Natural killer cell (primary cell): ENCODE measurements around the gene SERPINA3. TPM values are rescaled to one million over a fixed set of nuclear protein-coding genes. Genes with fewer than 3 reads are reported as not detected.
"Not testable (repeated sequence)": the region's sequence is repeated elsewhere in the genome, so short reads cannot be mapped to it uniquely, and the experiment has no call there.

Source experiments
- ATAC-seq, 3 donors: fragments of 150-1000 bp in 2 of 3; fragments of 200-7000 bp in 1 of 3; cut with Tn5 transposase; 1 replicate in 1 of 3; 2 replicates in 2 of 3; pipeline ENCODE4 v1.10.0; 2021; ENCODE audit warnings: mild to moderate bottlenecking in 2 of 3, moderate library complexity in 2 of 3
- DNase-seq, 2 donors: peaks; one replicate each; pipeline versions ENCODE4 v3.0.0 to v3.0.0-alpha.2; 2013 to 2021; ENCODE audit warnings: mixed read lengths in 1 of 2
- H3K27ac ChIP-seq: one replicate; pipeline ENCODE4 v1.5.1; 2013; ENCODE audit warnings: mild to moderate bottlenecking, low read length
- H3K27me3 ChIP-seq: one replicate; pipeline ENCODE4 v1.6.1; 2013; ENCODE audit warnings: low read length; ENCODE audit not compliant: control insufficient read depth, insufficient read depth
- H3K36me3 ChIP-seq: one replicate; pipeline ENCODE4 v1.6.1; 2013; ENCODE audit warnings: low read length; ENCODE audit not compliant: control insufficient read depth, insufficient read depth
- H3K4me1 ChIP-seq: one replicate; pipeline ENCODE4 v1.6.1; 2013; ENCODE audit warnings: low read length; ENCODE audit not compliant: control insufficient read depth, insufficient read depth
- H3K4me3 ChIP-seq: one replicate; pipeline ENCODE4 v1.5.1; 2013; ENCODE audit warnings: low read length
- H3K9me3 ChIP-seq: one replicate; pipeline ENCODE4 v1.6.1; 2013; ENCODE audit warnings: low read length; ENCODE audit not compliant: control insufficient read depth, insufficient read depth
- H3K27ac Mint-ChIP-seq, 2 donors: one replicate each; pipeline ENCODE4 v1.8.0; 2022; ENCODE audit warnings: mild to moderate bottlenecking in 2 of 2, mixed read lengths in 2 of 2, moderate library complexity in 1 of 2
- H3K27me3 Mint-ChIP-seq, 2 donors: one replicate each; pipeline ENCODE4 v1.8.0; 2022; ENCODE audit warnings: low read depth in 2 of 2, mixed read lengths in 2 of 2
- H3K36me3 Mint-ChIP-seq: one replicate; pipeline ENCODE4 v1.8.0; 2022; ENCODE audit warnings: mixed read lengths
- H3K4me1 Mint-ChIP-seq, 2 donors: one replicate each; pipeline ENCODE4 v1.8.0; 2022; ENCODE audit warnings: mixed read lengths in 2 of 2
- H3K4me3 Mint-ChIP-seq: one replicate; pipeline ENCODE4 v1.8.0; 2022; ENCODE audit warnings: mild to moderate bottlenecking, moderate library complexity, mixed read lengths
- H3K9me3 Mint-ChIP-seq, 2 donors: one replicate each; pipeline ENCODE4 v1.8.0; 2022; ENCODE audit warnings: mixed read lengths in 2 of 2
- WGBS: methylation state at CpG from one replicate; pipeline ENCODE4 v1.1.7; 2013; ENCODE audit warnings: missing lambda C conversion rate; ENCODE audit not compliant: insufficient coverage; 5-methylcytosine and 5-hydroxymethylcytosine counted together
- intact Hi-C: fragments of 100-400 bp; cut with micrococcal nuclease; formaldehyde crosslinking; loops from one replicate; pipeline ENCODE4 v1.14.2; 2022
- total RNA-seq, 4 donors: library from RNA; stranded (reverse); fragments of 120-200 nt in 1 of 4; gene quantifications; one replicate each; pipeline versions ENCODE4 v1.2.3 to v1.2.4, GENCODE V29; 2013 to 2022
- TF ChIP-seq, protein P1 (sequence below): fragments of 200-600 bp; IDR thresholded peaks from one replicate; pipeline ENCODE4 v1.8.0; 2022; ENCODE audit warnings: antibody characterized with exemption

SERPINA3 gene
- total RNA-seq, 3 donors from 2014 or later (not counting 1 experiment from before 2014, with no cell fraction given): not detected

DNA sequence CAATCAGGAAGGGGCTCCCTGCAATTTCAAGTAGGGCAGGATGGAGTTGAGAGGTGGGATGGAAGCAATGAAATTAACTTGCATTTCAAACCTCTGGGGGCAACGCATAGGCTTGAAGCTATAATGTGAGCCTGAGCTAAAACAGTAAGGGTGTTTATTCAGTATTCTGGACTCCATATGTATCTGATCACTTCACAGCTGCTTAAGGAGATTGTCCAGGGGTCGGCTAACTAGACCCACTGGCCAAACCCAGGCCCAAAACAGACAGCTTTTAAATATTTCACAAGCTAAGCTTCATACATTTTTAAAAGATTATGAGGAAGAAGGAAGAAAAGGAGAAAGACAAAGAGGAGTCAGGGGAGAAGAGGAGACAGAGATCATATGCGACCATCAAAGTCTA lies 6.8 kb upstream of the SERPINA3 start:
- Histone ChIP-seq H3K9me3 (no peaks in the 10 kb centered on the region), H3K27ac (no peak overlapping the region), H3K4me3 (no peak overlapping the region), H3K36me3 (no peaks in the 10 kb centered on the region), H3K4me1 (no peaks in the 10 kb centered on the region), H3K27me3 (no peaks in the 10 kb centered on the region)
- no peak overlapping the region for H3K4me3 Mint-ChIP-seq
- peaks cover 3% of the 10 kb centered on the region in 2 donors for H3K9me3 Mint-ChIP-seq
- no peak overlapping the region for H3K27ac Mint-ChIP-seq
- 82% methylated on average over 2 of the region's 3 CpGs for WGBS
- TF ChIP-seq, protein P1, sequence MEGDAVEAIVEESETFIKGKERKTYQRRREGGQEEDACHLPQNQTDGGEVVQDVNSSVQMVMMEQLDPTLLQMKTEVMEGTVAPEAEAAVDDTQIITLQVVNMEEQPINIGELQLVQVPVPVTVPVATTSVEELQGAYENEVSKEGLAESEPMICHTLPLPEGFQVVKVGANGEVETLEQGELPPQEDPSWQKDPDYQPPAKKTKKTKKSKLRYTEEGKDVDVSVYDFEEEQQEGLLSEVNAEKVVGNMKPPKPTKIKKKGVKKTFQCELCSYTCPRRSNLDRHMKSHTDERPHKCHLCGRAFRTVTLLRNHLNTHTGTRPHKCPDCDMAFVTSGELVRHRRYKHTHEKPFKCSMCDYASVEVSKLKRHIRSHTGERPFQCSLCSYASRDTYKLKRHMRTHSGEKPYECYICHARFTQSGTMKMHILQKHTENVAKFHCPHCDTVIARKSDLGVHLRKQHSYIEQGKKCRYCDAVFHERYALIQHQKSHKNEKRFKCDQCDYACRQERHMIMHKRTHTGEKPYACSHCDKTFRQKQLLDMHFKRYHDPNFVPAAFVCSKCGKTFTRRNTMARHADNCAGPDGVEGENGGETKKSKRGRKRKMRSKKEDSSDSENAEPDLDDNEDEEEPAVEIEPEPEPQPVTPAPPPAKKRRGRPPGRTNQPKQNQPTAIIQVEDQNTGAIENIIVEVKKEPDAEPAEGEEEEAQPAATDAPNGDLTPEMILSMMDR: no peak
- H3K4me1 Mint-ChIP-seq: no peaks in the 10 kb centered on the region
- intact Hi-C loops: no loop called here
- H3K36me3 Mint-ChIP-seq: no peaks in the 10 kb centered on the region
- ATAC-seq: no peak
- H3K27me3 Mint-ChIP-seq: peaks cover 3 to 7% of the 10 kb centered on the region in 2 donors
- DNase-seq: no peak

DNA sequence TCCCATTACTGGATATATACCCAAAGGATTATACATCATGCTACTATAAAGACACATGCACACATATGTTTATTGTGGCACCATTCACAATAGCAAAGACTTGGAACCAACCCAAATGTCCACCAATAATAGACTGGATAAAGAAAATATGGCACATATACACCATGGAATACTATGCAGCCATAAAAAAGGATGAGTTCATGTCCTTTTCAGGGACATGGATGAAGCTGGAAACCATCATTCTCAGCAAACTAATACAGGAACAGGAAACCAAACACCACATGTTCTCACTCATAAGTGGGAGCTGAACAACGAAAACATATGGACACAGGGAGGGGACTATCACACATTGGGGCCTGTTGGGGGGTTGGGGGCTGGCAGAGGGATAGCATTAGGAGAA lies 3.2 kb upstream of the SERPINA3 start:
- H3K9me3 ChIP-seq, H3K27me3 Mint-ChIP-seq, H3K9me3 Mint-ChIP-seq, H3K36me3 Mint-ChIP-seq, H3K27me3 ChIP-seq, H3K4me3 Mint-ChIP-seq, DNase-seq, ATAC-seq, H3K4me3 ChIP-seq, H3K36me3 ChIP-seq, H3K4me1 ChIP-seq, H3K4me1 Mint-ChIP-seq, intact Hi-C loops, H3K27ac Mint-ChIP-seq, H3K27ac ChIP-seq: not testable (repeated sequence)
- WGBS: no CpG with 5 or more reads among the region's 1 CpG

DNA sequence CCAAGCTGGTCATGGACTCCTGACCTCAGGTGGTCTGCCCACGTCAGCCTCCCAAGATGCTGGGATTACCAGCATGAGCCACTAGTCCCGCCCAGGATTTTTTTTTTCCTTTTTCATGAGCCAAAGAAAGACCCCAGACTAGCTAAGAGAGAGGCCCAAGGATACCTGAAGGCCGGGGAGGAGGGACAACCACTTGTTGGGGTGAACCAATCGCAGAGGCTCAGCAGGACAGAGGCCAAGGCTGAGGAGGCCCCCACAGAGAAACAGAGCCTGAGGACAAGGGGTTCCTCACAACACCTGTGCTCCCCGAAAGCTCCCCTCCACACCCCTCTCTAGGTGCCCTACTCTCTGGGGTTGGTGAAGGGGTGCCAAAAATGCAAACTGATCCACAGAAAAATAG lies 1.0 kb upstream of the SERPINA3 start:
- Histone ChIP-seq H3K27me3 (no peaks in the 10 kb centered on the region), H3K4me1 (no peaks in the 10 kb centered on the region), H3K9me3 (no peaks in the 10 kb centered on the region), H3K27ac (no peak overlapping the region), H3K4me3 (no peak overlapping the region), H3K36me3 (no peaks in the 10 kb centered on the region)
- DNase-seq (no peak), ATAC-seq (no peak)
- intact Hi-C loops: no loop called here
- H3K4me1 Mint-ChIP-seq: no peaks in the 10 kb centered on the region
- no peak overlapping the region for H3K27ac Mint-ChIP-seq
- TF ChIP-seq, protein P1: no peak
- peaks cover 3% of the 10 kb centered on the region in 2 donors for H3K9me3 Mint-ChIP-seq
- no peak overlapping the region for H3K4me3 Mint-ChIP-seq
- H3K36me3 Mint-ChIP-seq: no peaks in the 10 kb centered on the region
- 76% methylated on average over 4 of the region's 5 CpGs for WGBS
- no peaks in the 10 kb centered on the region for H3K27me3 Mint-ChIP-seq

GRCh38 chr14:94612580-94613554 lies 676 bp downstream of the SERPINA3 start:
- intact Hi-C loops: no loop called here
- ATAC-seq (no peak), DNase-seq (no peak)
- Histone ChIP-seq H3K36me3 (no peaks in the 10 kb centered on the region), H3K4me1 (no peaks in the 10 kb centered on the region), H3K27ac (no peak overlapping the region), H3K9me3 (peaks cover 6% of the 10 kb centered on the region), H3K27me3 (no peaks in the 10 kb centered on the region), H3K4me3 (no peak overlapping the region)
- Mint-ChIP-seq H3K36me3 (no peaks in the 10 kb centered on the region), H3K9me3 (peaks cover 3% of the 10 kb centered on the region in 2 donors), H3K27me3 (no peaks in the 10 kb centered on the region), H3K27ac (no peak overlapping the region), H3K4me3 (no peak overlapping the region), H3K4me1 (no peaks in the 10 kb centered on the region)
- WGBS: 59% methylated on average over 9 of the region's 9 CpGs
- TF ChIP-seq, protein P1: no peak
